ENCODE results near the gene TNFSF8.

DNA sequence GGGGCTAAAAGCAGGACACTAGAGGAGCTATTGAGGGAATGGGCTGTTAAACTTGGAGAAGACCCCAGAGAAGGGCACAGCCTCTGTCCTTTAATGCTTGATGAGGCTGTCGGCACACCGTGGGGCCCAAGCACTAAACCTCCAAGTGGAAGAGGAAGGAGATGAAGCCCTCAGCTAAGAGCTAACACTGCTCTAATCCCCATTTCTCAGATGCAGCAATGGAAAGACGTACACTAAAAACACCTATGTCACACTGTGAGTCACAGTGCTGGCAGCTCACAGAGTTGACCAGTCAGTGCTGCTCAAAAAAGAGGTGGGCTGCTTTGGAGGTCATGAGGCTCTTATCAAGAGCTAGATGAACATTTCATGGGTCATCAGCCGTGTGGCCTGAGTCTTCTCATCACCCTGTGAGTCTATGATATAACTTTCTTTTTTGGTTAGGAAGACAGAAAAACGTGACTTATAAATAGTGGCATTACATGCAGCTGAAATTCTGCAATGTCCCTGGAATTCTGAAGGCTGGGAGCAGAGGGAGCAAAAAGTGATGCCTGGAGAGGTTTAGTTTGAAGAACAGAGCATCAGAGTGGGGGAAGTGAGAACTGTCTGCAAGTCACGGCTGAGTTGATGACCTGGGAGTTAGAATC lies 21.5 kb downstream of the TNFSF8 start:
- TF ChIP-seq POLR2AphosphoS5 (IDR thresholded peaks at IDR 0.05; ENCODE audit: control insufficient read depth, insufficient read depth, low read depth, low read length) = no peak
- no peak for TF ChIP-seq TCF7 (IDR thresholded peaks at IDR 0.05; ENCODE audit: borderline replicate concordance)
- TF ChIP-seq POLR2A (conservative IDR thresholded peaks at IDR 0.05) = no peak
- TF ChIP-seq, protein P1, sequence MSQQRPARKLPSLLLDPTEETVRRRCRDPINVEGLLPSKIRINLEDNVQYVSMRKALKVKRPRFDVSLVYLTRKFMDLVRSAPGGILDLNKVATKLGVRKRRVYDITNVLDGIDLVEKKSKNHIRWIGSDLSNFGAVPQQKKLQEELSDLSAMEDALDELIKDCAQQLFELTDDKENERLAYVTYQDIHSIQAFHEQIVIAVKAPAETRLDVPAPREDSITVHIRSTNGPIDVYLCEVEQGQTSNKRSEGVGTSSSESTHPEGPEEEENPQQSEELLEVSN (IDR thresholded peaks at IDR 0.05; ENCODE audit: borderline replicate concordance in 1 of 2, extremely low read depth in 1 of 2, insufficient read depth in 1 of 2, insufficient read length in 1 of 2, low read depth in 1 of 2, low read length in 1 of 2, poor library complexity in 1 of 2, severe bottlenecking in 1 of 2) = no peak
- TF ChIP-seq, protein P2, sequence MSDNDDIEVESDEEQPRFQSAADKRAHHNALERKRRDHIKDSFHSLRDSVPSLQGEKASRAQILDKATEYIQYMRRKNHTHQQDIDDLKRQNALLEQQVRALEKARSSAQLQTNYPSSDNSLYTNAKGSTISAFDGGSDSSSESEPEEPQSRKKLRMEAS (CRISPR knock-in tag; IDR thresholded peaks at IDR 0.05) = no peak
- TF ChIP-seq, protein P3, sequence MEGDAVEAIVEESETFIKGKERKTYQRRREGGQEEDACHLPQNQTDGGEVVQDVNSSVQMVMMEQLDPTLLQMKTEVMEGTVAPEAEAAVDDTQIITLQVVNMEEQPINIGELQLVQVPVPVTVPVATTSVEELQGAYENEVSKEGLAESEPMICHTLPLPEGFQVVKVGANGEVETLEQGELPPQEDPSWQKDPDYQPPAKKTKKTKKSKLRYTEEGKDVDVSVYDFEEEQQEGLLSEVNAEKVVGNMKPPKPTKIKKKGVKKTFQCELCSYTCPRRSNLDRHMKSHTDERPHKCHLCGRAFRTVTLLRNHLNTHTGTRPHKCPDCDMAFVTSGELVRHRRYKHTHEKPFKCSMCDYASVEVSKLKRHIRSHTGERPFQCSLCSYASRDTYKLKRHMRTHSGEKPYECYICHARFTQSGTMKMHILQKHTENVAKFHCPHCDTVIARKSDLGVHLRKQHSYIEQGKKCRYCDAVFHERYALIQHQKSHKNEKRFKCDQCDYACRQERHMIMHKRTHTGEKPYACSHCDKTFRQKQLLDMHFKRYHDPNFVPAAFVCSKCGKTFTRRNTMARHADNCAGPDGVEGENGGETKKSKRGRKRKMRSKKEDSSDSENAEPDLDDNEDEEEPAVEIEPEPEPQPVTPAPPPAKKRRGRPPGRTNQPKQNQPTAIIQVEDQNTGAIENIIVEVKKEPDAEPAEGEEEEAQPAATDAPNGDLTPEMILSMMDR (IDR thresholded peaks at IDR 0.05 in 2 of 3, conservative IDR thresholded peaks at IDR 0.05 in 1 of 3; ENCODE audit: insufficient read depth in 2 of 3, low read depth in 1 of 3, low read length in 3 of 3) = no peak
- no peak for TF ChIP-seq SMC3 (conservative IDR thresholded peaks at IDR 0.05; ENCODE audit: insufficient read depth, low read depth, low read length)
- no peak for TF ChIP-seq SAFB2 (IDR thresholded peaks at IDR 0.05; ENCODE audit: borderline replicate concordance, low read depth, low read length, severe bottlenecking)
- no peak for TF ChIP-seq HMGN3 (IDR thresholded peaks at IDR 0.05; ENCODE audit: borderline replicate concordance, extremely low read depth, insufficient read length, low read depth, low read length)
- TF ChIP-seq, protein P4, sequence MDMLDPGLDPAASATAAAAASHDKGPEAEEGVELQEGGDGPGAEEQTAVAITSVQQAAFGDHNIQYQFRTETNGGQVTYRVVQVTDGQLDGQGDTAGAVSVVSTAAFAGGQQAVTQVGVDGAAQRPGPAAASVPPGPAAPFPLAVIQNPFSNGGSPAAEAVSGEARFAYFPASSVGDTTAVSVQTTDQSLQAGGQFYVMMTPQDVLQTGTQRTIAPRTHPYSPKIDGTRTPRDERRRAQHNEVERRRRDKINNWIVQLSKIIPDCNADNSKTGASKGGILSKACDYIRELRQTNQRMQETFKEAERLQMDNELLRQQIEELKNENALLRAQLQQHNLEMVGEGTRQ (CRISPR knock-in tag; IDR thresholded peaks at IDR 0.05) = no peak
- no peak for TF ChIP-seq CAMTA2 (CRISPR knock-in tag; conservative IDR thresholded peaks at IDR 0.05)
- no peak for TF ChIP-seq ZBTB1 (CRISPR knock-in tag; IDR thresholded peaks at IDR 0.05; ENCODE audit: borderline replicate concordance, low read depth)
